Measurements from ENCODE around the gene TARBP1. TPM values are rescaled to one million over a fixed set of nuclear protein-coding genes. Genes with fewer than 3 reads are reported as not detected.
"Not testable (repeated sequence)": the region's sequence is repeated elsewhere in the genome, so short reads cannot be mapped to it uniquely, and the experiment has no call there.

Gene TARBP1
- total RNA-seq, 1 donor from 2014 or later = 31.5 TPM

DNA sequence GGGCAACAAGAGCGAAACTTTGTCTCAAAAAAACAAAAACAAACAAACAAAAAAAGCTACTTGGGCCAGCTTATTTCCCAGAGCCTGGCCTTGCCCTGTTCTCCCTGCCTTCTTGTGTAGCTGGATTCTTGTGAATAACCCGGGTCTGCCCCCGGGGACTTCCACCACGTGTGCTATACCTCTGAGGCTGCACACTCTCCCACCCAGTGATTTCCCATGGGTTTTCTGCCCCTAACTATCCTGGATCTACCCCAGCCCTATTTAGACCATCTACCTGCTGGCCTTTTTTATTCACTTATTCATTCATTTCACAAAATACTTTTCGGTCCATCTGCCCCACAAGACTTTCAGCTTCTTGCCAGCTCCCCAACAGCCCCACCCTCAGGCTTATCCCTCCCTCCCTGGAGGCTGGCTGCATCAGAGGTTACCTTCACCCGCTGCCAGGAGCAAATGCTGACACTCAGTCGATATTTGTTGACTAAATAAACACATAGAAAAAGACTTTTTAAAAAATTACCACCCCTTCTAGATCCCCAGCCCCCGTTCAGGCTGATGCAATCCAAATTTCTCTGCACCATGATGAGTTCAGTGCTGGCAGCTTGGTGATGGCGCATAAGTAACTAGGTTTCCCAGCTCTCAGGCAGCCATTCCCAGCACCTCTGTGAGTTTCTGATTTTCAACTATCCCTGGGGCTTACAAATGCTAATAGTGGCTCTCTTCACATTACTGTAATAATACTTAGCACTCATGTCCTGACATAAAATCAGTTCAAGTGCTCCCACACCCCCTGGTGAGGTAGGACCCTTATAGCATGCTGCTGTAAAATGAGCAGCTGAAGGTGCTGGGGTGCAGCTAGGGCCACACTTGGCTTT is 30.7 kb upstream of the TARBP1 start:
- peak; percentile 56 for ATAC-seq
- no peak for DNase-seq (ENCODE audit: low spot score)
- intact Hi-C loops (cut with DNase I) = loop anchor here (10.0 kb wide), 1 partner anchor 205 kb away; no protein-coding TSS in a partner anchor

DNA sequence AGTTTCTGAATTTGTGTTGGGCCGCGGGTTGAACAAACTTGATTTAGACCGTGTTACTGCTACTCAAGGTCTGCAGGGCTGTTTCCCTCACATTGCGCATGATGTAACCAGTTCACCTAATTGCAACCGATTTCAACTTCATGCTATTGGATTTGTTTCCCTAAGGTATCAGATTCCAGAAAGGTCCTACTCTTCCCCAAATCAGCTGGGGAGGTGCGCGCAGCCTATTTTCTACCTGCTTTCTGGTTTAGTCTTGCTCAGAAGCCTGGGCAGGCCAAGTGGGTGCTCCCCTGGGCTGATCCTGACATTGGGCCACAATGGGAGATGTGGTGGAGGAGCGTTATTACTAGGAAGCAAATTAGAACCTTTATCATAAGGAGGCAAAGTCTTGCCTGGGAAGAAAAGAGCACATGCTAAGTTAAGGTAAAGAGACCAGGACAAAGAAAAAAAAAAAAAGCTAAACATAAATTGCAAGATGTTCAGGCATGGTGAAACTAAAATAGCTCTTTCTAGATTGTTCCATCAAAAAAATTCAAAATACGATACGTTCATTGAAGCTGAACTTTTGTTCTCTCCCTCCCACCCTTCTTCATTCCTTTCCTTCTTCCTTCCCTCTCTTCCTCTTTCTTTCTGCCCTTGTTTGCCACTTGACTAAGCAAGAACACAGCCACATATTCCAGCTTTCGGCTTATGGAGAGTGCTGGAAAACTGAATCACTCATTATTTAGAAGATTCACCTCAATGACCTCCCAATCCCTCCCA is 28.8 kb upstream of the TARBP1 start:
- ATAC-seq (no peak), DNase-seq (ENCODE audit: low spot score) (no peak)
- intact Hi-C loops (cut with DNase I) = no loop called here

DNA sequence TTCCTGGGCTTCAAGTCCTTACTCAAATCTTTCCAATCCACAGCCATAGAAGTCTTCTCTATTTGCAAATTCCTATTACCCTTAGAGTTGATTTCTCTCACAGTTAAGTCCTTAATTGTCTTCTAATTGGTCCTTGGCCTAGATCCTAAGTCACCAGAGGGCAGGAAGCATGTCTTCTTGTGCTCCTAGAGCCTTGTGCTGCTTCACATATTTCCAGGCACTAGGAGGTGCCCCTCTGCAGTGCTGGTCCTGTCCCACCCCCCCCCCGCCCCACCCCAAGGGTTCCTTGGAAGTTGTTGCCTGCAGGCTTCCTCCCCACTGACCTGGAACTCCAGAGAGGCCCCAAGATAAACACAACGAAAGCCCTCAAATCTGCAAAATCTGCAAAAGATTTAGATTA is 28.1 kb upstream of the TARBP1 start:
- intact Hi-C loops (cut with DNase I) = no loop called here

DNA sequence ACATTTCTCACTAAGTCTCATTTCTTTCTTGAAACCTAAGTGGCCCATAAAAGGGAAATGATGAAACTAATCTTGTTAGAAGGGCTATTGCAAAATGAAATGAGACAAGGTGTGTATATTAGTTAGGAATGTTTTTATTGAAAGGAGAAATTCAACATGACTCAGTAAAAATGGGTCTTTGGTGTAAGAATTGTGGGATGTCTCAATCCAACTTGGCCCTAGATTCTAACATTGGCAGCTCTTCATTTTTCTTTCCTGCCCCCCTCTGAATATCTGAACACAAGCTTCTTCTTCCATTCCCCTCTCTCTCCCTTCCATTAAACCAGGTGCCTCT is 26.8 kb upstream of the TARBP1 start:
- ATAC-seq (no peak), DNase-seq (ENCODE audit: low spot score) (no peak)
- intact Hi-C loops (cut with DNase I) = no loop called here

More for the DNA sequence above, 28.1 kb upstream of the TARBP1 start:
- DNase-seq (ENCODE audit: low spot score) (no peak), ATAC-seq (no peak)

DNA sequence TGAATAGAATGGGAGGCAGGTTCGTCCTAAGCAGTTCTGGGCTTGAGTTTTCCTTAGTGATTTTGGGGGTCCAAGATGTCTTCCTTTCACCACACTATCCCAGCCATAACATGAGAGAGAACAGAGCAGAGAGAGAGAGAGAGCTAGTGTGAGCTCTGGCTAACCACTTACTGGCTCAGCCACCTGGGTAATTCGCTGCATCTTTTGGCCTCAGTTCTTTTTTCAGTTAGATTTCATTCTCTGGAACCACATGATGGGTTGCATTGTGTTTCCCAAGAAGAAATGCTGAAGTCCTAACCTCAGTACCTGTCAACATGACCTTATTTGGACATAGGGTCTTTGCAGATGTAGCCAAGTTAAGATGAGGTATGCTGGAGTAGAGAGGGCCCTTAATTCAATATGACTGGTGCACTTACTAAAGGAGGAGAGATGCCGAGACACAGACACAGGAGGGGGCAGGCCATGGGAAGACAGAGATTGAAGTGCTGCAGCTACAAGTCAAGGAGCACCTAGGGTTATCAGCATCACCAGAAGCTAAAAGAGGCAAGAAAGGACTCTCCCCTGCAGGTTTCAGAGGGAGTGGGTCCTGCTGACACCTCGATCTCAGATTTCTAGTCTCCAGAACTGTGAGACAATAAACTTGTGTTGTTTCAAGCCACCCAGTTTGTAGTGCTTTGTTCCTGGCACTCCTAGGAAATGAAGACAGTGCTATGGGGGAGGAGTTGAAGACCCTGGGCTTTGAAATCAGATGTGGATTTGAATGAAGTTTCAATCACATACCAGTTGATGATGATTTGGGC is 26.2 kb upstream of the TARBP1 start:
- no peak for ATAC-seq
- intact Hi-C loops (cut with DNase I) = no loop called here

GRCh38 chr1:234504251-234504650 is 25.3 kb upstream of the TARBP1 start:
- ATAC-seq; DNase-seq (ENCODE audit: low spot score); intact Hi-C loops (cut with DNase I): not testable (repeated sequence)

More for the DNA sequence above, 26.2 kb upstream of the TARBP1 start:
- DNase-seq (ENCODE audit: low spot score) = no peak

DNA sequence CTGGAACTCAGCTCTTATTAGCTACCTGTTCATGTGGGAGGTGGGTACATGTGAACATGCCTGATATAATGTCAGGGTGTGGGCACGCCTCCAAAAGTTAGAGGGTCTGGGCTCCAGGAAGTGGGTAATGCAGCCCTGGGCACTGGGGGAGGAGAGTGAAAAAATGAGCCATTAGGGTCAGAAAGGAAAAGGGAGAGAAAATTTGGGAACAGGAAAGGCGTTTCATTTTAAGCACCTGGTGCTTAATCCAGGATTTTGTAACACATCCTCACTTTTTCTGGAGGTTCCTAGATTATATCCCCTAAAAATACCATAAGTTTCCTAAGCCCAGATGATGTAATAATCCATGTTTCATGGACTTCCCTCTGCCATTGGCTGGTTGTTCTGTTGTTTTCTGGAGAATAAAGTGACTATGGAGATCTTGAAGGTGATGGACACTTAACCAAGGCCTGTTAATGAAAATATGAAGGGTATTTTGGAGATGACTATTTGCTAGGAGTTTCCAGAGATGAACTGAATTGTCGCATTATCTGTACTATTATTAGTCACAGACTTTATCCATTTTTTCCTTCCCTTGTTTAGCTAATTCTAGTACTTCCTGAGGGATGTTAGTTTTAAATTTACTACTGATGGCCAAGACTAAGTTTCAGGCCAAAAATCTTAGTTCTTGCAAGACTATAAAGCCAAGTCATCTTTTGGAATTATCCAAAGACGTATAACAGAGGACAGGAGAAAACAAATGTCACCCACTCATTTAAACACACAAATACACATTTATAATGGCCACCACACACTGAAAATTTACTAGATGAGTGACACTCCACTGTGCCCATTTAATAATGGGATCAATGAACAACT is 24.4 kb upstream of the TARBP1 start:
- intact Hi-C loops (cut with DNase I) = no loop called here
- no peak for ATAC-seq
- DNase-seq (ENCODE audit: low spot score) = no peak

DNA sequence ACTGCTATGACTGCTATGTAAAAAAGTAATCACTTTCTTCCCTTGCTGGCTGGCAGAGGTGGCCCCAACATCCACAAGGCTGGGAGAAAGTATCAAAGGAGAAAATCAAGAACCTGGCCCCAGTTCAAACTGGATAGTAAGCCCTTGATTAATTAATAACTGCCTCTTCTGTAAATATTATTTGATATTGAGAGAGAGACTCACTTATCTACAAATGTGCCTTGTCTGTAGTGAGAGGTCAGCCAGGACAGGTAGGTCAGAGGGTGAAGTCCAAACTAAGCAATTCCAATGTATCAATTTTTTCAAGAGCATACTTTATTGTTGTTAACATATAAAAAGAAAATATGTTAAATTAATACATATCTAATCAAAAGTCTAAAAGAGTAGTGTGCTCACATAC is 23.8 kb upstream of the TARBP1 start:
- DNase-seq (ENCODE audit: low spot score) (no peak), ATAC-seq (no peak)
- intact Hi-C loops (cut with DNase I) = no loop called here

DNA sequence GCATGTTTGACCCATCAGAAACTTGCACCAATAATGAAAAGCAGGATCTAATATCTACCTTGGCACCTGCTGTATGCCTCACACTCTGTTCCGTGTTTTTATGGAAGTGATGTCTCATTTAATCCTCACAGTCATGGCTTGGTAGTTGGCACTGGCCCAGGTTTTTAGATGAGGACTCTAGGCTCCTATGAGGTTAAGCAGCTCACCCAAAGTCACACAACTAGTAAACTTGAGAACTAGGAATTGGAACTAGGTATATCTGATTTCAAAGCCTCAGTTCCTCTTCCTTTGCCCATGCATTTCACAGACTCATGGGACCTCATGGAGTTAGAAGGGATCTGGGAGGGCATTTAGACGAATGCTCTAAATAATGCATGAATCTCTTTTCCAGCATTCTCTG is 21.3 kb upstream of the TARBP1 start:
- no peak for DNase-seq (ENCODE audit: low spot score)

GRCh38 chr1:234499943-234500245 is 20.9 kb upstream of the TARBP1 start:
- intact Hi-C loops (cut with DNase I) = loop anchor here (2.0 to 5.0 kb wide), 2 partner anchors 105 to 582 kb away; no protein-coding TSS in a partner anchor
- no peak for DNase-seq (ENCODE audit: low spot score)

More for the DNA sequence above, 21.3 kb upstream of the TARBP1 start:
- intact Hi-C loops (cut with DNase I) = no loop called here
- ATAC-seq = no peak

GRCh38 chr1:234499119-234499942 is 20.4 kb upstream of the TARBP1 start:
- ATAC-seq (peak; percentile 97), DNase-seq (ENCODE audit: low spot score) (peak; percentile 97)
- intact Hi-C loops (cut with DNase I) = loop anchor here (2.0 to 5.0 kb wide), 2 partner anchors 105 to 583 kb away; no protein-coding TSS in a partner anchor

More at GRCh38 chr1:234499943-234500245, 20.9 kb upstream of the TARBP1 start:
- no peak for ATAC-seq

- ATAC-seq (peak; percentile 40), DNase-seq (ENCODE audit: low spot score) (no peak)
- intact Hi-C loops (cut with DNase I) = loop anchor here (2.0 to 5.0 kb wide), 2 partner anchors 106 to 584 kb away; no protein-coding TSS in a partner anchor
Observed at GRCh38 chr1:234498448-234499118, 19.6 kb upstream of the TARBP1 start.

GRCh38 chr1:234497589-234497988 is 18.6 kb upstream of the TARBP1 start:
- ATAC-seq = no peak
- no peak for DNase-seq (ENCODE audit: low spot score)
- intact Hi-C loops (cut with DNase I) = loop anchor here (5.0 kb wide), 1 partner anchor 585 kb away; no protein-coding TSS in a partner anchor

DNA sequence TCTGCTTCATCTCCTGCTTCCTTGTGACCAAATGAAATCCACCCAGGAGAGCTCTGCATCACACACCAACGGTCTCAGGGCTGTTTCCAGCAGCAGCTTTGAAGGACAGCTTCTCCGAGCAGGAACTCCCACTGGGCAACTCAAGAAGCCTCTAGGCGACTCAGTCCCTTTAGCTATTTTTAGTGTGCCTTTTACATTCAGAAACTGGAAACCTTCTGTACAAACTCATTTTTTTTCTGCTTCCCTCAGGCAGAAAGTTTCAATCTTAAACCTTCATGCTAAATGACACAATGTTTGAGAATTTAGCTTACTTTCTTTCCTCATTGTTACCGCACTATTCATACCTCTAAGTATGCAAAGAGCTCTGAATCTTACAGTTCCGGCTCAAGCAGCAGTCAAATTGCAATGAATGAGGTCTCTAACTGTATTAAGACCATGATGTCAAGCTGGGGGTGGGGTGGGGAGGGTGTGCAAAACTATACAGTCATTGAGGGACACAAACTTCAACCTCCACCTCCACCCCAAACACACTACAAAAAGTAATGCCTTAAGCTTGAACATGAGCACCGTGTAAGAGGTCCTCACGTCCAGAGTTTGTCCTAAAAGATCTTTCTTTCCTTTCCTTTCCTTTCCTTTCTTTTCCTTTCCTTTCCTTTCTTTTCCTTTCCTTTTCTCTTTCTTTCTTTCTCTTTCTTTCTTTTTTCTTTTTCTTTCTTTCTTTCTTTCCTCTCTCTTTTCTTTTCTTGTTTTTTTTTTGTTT is 16.4 kb upstream of the TARBP1 start:
- ATAC-seq (no peak), DNase-seq (ENCODE audit: low spot score) (no peak)
- intact Hi-C loops (cut with DNase I) = loop anchor here (5.0 kb wide), 1 partner anchor 587 kb away; no protein-coding TSS in a partner anchor

GRCh38 chr1:234494049-234494448 is 15.1 kb upstream of the TARBP1 start:
- intact Hi-C loops (cut with DNase I) = no loop called here
- ATAC-seq = no peak
- no peak for DNase-seq (ENCODE audit: low spot score)

DNA sequence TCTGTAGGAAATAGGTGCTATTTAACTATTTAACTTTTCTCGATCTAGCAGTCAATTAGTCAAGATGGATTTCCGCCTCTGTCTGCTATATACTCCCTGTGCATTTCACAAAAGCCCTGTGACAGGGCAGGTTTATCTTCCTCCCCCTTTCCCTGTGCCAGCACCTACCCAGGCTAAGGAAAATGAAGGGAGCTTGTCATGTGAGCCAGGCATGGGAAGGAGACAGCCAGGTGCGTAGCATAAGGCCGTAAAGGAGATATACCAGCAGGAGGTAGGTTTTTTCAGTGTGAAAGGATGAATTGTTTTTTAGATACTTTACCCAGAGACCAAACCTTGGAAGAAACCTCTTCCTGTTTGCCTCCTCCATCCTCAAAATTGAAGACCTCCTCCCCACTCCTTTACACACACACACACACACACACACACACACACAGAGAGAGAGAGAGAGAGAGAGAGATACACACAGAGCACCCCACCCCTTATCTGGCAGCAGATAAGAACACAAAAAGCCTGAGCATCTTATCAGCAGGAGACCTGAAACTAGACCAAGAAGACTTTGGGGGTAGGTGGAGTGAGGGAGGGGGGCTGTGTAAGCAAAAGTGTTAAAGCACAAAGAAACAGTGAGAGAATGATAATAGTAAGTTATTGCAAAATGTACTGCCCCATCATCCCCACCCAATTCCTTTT is 12.0 kb upstream of the TARBP1 start:
- intact Hi-C loops (cut with DNase I) = no loop called here
- DNase-seq (ENCODE audit: low spot score) (no peak), ATAC-seq (no peak)
